Caco-2 (cell line): ENCODE data around the gene CERS3. TPM values are rescaled to one million over a fixed set of nuclear protein-coding genes. Genes with fewer than 3 reads are reported as not detected.

ENCODE experiments used
- BruUV-seq: library from RNA; stranded (reverse); fragments of 400-500 nt; replicated peaks from 2 replicates; lab custom pipeline; 2021; lab: Mats Ljungman, UMichigan
- CTCF ChIA-PET: fragments of 300-600 bp; sonication (Branson Sonifier 250); formaldehyde crosslinking; loops from one replicate; lab custom pipeline; 2022; ENCODE audit warnings: antibody characterized with exemption; lab: Charles Lee
- POLR2A ChIA-PET: fragments of 300-600 bp; sonication (Branson Sonifier 250); formaldehyde crosslinking; loops from one replicate; lab custom pipeline; 2022; ENCODE audit warnings: antibody characterized with exemption; lab: Charles Lee
- DNase-seq, 2 experiments: peaks; one replicate each; pipeline versions ENCODE4 v3.0.0 to v3.0.0-alpha.2; 2020 to 2022
- H3K27me3 ChIP-seq: replicated peaks from 2 replicates; pipeline ENCODE4 v1.6.0; 2011; ENCODE audit warnings: low read length; ENCODE audit not compliant: control insufficient read depth, insufficient read depth
- H3K36me3 ChIP-seq: 2 replicates; pipeline ENCODE4 v1.5.1; 2011; ENCODE audit warnings: low read length; ENCODE audit not compliant: control insufficient read depth, insufficient read depth
- H3K4me1 ChIP-seq: fragments of 250-450 bp; sonication (Bioruptor Pico); 2 replicates; pipeline ENCODE4 v1.5.1; 2020; ENCODE audit warnings: mild to moderate bottlenecking
- H3K4me3 ChIP-seq: 2 replicates; pipeline ENCODE4 v1.5.1; 2011; ENCODE audit warnings: low read depth, mild to moderate bottlenecking, control low read depth, low read length
- H3K9me3 ChIP-seq: fragments of 250-450 bp; sonication (Bioruptor Pico); 2 replicates; pipeline ENCODE4 v1.5.1; 2020; ENCODE audit warnings: mild to moderate bottlenecking, moderate library complexity
- H3K27ac Mint-ChIP-seq: one replicate; pipeline ENCODE4 v1.8.0; 2022; ENCODE audit warnings: mixed read lengths; ENCODE audit not compliant: unreplicated experiment
- H3K27me3 Mint-ChIP-seq: one replicate; pipeline ENCODE4 v1.8.0; 2022; ENCODE audit warnings: mixed read lengths; ENCODE audit not compliant: insufficient read depth, unreplicated experiment
- H3K36me3 Mint-ChIP-seq: one replicate; pipeline ENCODE4 v1.8.0; 2022; ENCODE audit warnings: mild to moderate bottlenecking, mixed read lengths; ENCODE audit not compliant: insufficient read depth, unreplicated experiment
- H3K4me1 Mint-ChIP-seq: one replicate; pipeline ENCODE4 v1.8.0; 2022; ENCODE audit warnings: low read depth, mixed read lengths; ENCODE audit not compliant: unreplicated experiment
- H3K4me3 Mint-ChIP-seq: one replicate; pipeline ENCODE4 v1.8.0; 2022; ENCODE audit warnings: mild to moderate bottlenecking, moderate library complexity, mixed read lengths; ENCODE audit not compliant: unreplicated experiment
- H3K9me3 Mint-ChIP-seq: one replicate; pipeline ENCODE4 v1.8.0; 2022; ENCODE audit warnings: mixed read lengths; ENCODE audit not compliant: unreplicated experiment
- CTCF ChIP-seq, 2 experiments: fragments of 200-600 bp in 1 of 2; IDR thresholded peaks; 1 replicate in 1 of 2; 2 replicates in 1 of 2; pipeline versions ENCODE4 v1.5.1 to v1.8.0; 2011 to 2022; ENCODE audit warnings: antibody characterized with exemption in 1 of 2, control low read depth in 1 of 2, inconsistent platforms in 1 of 2, low read depth in 1 of 2, low read length in 1 of 2, mild to moderate bottlenecking in 1 of 2, moderate library complexity in 1 of 2; ENCODE audit not compliant: insufficient read depth in 1 of 2, severe bottlenecking in 1 of 2, unreplicated experiment in 1 of 2
- intact Hi-C: fragments of 100-400 bp; cut with micrococcal nuclease; formaldehyde crosslinking; loops from one replicate; pipeline ENCODE4 v1.10.0; 2022; ENCODE audit not compliant: unreplicated experiment
- total RNA-seq: library from RNA; stranded (reverse); gene quantifications from 2 replicates; pipeline ENCODE4 v1.2.3, GENCODE V29; 2022

The CERS3 gene
- total RNA-seq, 1 experiment from 2014 or later: not detected

GRCh38 chr15:100393008-100393407, 135.7 kb downstream of the CERS3 start:
- intact Hi-C loops: no loop called here
- Mint-ChIP-seq H3K36me3 (no peaks in the 10 kb centered on the region), H3K9me3 (peaks cover 10% of the 10 kb centered on the region), H3K27ac (no peak overlapping the region), H3K4me3 (no peak overlapping the region), H3K4me1 (no peaks in the 10 kb centered on the region), H3K27me3 (no peaks in the 10 kb centered on the region)
- BruUV-seq: no TSS peak
- DNase-seq: no peak
- TF ChIP-seq CTCF (IDR thresholded peaks at IDR 0.05; ENCODE audit: insufficient read depth in 1 of 2, low read depth in 1 of 2, low read length in 1 of 2, severe bottlenecking in 1 of 2, unreplicated experiment in 1 of 2): no peak
- no peaks in the 10 kb centered on the region for H3K4me1 ChIP-seq
- no peaks in the 10 kb centered on the region for H3K27me3 ChIP-seq
- H3K9me3 ChIP-seq: no peaks in the 10 kb centered on the region
- no peak overlapping the region for H3K4me3 ChIP-seq
- CTCF ChIA-PET: no interaction called here
- no peaks in the 10 kb centered on the region for H3K36me3 ChIP-seq
- POLR2A ChIA-PET: no interaction called here

GRCh38 chr15:100385300-100386050, 143.3 kb downstream of the CERS3 start:
- intact Hi-C loops: no loop called here
- CTCF ChIA-PET: no interaction called here
- BruUV-seq: no TSS peak

GRCh38 chr15:100384108-100384410, 144.7 kb downstream of the CERS3 start:
- no peak for TF ChIP-seq CTCF (IDR thresholded peaks at IDR 0.05; ENCODE audit: insufficient read depth in 1 of 2, low read depth in 1 of 2, low read length in 1 of 2, severe bottlenecking in 1 of 2, unreplicated experiment in 1 of 2)
- Mint-ChIP-seq H3K9me3 (peaks cover 32% of the 10 kb centered on the region), H3K36me3 (no peaks in the 10 kb centered on the region), H3K27me3 (no peaks in the 10 kb centered on the region), H3K27ac (no peak overlapping the region), H3K4me3 (no peak overlapping the region), H3K4me1 (no peaks in the 10 kb centered on the region)
- no TSS peak for BruUV-seq
- ChIA-PET CTCF (interaction anchor here (1.5 to 1.6 kb wide), 2 partner anchors 34 to 42 kb away, joined by 5 to 12 read pairs; partner anchors contain the start of gene ADAMTS17), POLR2A (interaction anchor here (0.5 kb wide), 1 partner anchor 33 kb away, joined by 4 read pairs; no protein-coding TSS in a partner anchor)
- Histone ChIP-seq H3K27me3 (no peaks in the 10 kb centered on the region), H3K4me3 (no peak overlapping the region), H3K36me3 (no peaks in the 10 kb centered on the region), H3K4me1 (no peaks in the 10 kb centered on the region), H3K9me3 (no peaks in the 10 kb centered on the region)
- intact Hi-C loops: no loop called here
- no peak for DNase-seq

More at GRCh38 chr15:100385300-100386050, 143.3 kb downstream of the CERS3 start:
- no peak for TF ChIP-seq CTCF (IDR thresholded peaks at IDR 0.05; ENCODE audit: insufficient read depth in 1 of 2, low read depth in 1 of 2, low read length in 1 of 2, severe bottlenecking in 1 of 2, unreplicated experiment in 1 of 2)
- Mint-ChIP-seq H3K27me3 (no peaks in the 10 kb centered on the region), H3K4me1 (no peaks in the 10 kb centered on the region), H3K27ac (no peak overlapping the region), H3K9me3 (peaks cover 32% of the 10 kb centered on the region), H3K36me3 (no peaks in the 10 kb centered on the region), H3K4me3 (no peak overlapping the region)
- POLR2A ChIA-PET: no interaction called here
- no peaks in the 10 kb centered on the region for H3K4me1 ChIP-seq
- H3K4me3 ChIP-seq: no peak overlapping the region
- no peaks in the 10 kb centered on the region for H3K36me3 ChIP-seq
- no peaks in the 10 kb centered on the region for H3K9me3 ChIP-seq
- no peaks in the 10 kb centered on the region for H3K27me3 ChIP-seq
- no peak for DNase-seq
